HG03045 (cell line): ENCODE results near the gene CLDN17.

ENCODE experiments used
- ATAC-seq: cut with Tn5 transposase; IDR thresholded peaks from one replicate; pipeline ENCODE4 v1.9.1; 2021; ENCODE audit warnings: mild to moderate bottlenecking, moderate library complexity; ENCODE audit not compliant: unreplicated experiment

CLDN17 gene

DNA sequence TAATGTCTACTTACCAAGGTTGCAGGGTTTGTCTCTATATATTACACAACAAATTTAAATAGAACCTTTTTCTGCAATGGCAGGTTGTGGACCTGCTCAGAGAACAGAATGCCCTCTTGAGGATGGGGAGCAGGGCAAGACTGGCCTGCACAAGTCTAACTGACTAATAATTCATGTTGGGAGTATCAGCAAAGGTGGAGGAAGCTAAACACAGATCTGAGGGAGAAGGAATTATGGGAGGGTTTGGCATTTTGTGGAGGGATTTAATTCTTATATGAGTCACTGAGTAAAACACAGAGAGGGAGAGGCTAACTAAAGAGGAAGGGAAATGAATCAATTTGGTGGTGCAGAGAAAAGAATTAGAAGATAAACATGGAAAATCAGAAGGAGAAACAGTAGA is 40.0 kb downstream of the CLDN17 start:
- ATAC-seq, result no peak

DNA sequence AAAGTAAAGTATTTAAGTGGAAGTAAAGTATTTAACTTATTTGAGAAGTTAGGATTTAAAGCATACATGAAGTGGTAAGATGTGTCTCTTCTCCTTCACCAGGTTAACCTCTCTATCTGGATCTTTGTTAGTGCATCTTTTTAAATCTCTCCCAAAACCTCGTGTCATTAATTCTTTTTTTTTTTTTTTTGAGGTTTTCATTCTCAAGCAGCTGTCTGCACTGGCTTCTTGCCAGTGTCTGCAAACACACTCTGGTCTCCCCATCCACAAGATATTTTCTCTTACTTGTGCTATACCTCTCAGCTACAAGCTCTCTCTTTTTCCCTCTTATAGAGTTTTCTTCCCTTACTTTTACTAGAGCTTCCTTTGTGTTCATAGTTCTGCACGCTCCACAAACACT is 49.0 kb downstream of the CLDN17 start:
- no peak for ATAC-seq

DNA sequence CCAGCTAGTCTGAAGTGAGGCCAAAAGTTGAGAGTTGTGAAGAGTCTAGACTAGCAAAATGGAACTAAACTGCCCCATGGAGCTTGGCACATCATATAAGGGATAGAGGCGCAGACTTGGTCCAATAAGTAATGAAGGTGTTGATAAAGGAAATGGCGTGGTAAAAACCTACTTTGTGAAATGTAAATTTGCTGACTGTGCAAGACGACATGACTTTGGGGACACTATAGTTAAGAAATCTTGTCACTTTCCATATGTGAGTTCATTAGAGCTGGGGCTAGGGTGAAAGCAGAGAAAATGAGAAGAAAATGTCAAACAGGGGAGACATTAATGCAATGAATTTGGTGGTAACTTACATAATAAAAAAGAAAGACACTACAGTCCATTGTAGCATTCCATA is 50.1 kb downstream of the CLDN17 start:
- no peak for ATAC-seq
